AG09319 (cell line): ENCODE measurements around the gene FYB2.

Experiments used
- DNase-seq: peaks from one replicate; pipeline ENCODE4 v3.0.0-alpha.2; 2010; ENCODE audit warnings: low read depth; ENCODE audit errors: extremely low read depth
- TF ChIP-seq, protein P1 (sequence below): IDR thresholded peaks from 2 replicates; pipeline ENCODE4 v1.5.1; 2011; ENCODE audit warnings: low read depth, mild to moderate bottlenecking, inconsistent platforms, low read length, moderate library complexity

The FYB2 gene

GRCh38 chr1:56758794-56759193 is 60.4 kb downstream of the FYB2 start:
- TF ChIP-seq, protein P1, sequence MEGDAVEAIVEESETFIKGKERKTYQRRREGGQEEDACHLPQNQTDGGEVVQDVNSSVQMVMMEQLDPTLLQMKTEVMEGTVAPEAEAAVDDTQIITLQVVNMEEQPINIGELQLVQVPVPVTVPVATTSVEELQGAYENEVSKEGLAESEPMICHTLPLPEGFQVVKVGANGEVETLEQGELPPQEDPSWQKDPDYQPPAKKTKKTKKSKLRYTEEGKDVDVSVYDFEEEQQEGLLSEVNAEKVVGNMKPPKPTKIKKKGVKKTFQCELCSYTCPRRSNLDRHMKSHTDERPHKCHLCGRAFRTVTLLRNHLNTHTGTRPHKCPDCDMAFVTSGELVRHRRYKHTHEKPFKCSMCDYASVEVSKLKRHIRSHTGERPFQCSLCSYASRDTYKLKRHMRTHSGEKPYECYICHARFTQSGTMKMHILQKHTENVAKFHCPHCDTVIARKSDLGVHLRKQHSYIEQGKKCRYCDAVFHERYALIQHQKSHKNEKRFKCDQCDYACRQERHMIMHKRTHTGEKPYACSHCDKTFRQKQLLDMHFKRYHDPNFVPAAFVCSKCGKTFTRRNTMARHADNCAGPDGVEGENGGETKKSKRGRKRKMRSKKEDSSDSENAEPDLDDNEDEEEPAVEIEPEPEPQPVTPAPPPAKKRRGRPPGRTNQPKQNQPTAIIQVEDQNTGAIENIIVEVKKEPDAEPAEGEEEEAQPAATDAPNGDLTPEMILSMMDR = no peak
- DNase-seq = no peak

DNA sequence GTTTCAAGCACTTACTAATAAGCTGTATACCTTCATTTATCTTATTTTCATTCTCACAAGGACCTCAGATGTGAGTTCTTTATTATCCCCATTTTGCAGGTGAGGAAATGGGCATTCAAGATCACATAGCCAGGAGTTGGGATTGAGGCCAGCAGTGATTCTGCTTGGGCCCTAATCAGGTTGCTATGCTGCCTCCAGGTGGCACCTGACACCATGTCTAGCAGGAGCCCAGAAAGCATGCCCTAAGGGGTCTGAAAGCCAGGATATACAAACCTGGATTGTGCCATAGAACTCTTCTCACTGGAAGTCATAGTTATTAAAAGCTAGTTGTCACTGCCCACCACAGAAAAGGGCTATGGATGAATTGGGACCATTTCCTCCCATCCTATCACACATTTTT is 61.1 kb downstream of the FYB2 start:
- no peak for DNase-seq
- TF ChIP-seq, protein P1 = no peak

DNA sequence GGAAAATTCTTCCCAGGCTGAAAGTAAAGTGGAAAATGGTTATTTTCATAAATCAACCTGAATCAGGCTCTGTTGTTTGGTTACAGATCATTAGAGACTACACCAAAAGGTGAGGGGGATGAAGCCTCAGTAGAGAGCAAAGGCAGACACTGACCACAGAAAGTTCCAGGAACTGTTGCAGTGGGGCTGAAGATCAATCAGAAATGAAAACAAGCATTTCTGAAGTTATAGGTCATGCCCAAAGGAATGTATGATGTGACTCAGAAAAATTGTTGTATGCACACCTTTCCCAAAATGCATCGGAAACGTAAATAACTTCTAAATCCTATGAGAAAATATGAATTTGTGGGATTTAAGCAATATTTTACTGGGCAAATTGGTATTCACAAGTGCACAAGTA is 63.3 kb downstream of the FYB2 start:
- TF ChIP-seq, protein P1 = no peak
- DNase-seq = no peak

DNA sequence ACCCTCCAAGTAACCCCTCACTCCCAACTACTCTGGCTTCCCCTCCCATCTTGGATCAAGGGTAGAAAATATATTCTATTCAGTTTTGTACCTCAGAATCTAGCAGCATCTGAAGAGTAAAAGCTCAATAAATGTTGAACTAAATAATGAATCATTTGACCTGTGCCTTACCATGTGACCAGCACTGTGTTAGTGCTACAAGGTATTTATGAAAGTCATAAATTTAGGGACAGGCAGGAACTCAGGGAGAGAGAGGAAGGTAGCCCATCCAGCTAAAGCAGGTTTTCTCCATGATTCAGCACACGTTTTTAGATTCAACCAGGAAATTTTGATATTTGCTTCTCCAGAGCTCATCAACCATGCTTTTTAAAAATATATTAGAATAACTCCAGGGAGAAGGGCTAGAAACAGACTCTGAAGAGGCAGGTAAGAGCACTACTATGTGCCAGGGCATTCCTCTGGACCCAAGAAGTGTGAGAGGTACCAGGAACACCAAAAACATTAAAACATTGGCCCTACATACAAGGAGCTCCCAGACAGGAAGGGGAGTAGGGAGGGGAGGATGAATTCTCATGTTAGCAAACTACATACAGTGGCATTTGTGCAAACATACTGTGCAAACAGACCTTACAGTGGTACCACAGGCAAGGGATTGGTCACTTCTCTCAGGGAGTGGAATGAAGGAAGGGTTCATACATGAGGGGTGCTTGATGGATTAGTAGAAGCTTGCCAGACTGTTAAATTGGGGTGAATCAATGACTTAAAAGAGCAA is 64.3 kb downstream of the FYB2 start:
- TF ChIP-seq, protein P1 = no peak
- no peak for DNase-seq

- DNase-seq = no peak
- TF ChIP-seq, protein P1 = no peak
Measured at GRCh38 chr1:56745231-56745630, 74.0 kb downstream of the FYB2 start.

DNA sequence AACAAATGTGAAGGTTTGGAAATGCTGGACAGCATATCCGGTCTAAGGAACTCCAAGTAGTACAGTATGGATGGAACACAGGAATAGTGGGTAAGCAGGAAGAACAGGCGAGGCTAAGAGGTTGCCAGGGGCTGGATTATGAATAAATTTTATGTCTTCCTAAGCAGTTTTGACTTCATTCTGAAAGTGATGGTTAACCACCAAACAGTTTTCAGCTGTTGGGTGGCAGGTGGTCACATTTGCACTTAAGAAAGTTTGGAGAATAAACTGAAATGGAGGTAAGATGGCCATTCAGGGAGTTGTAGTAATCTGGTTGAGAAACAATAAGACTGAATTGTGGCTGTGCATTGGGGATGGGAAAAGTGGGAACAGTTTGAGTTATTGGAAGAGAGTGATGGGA is 90.2 kb downstream of the FYB2 start:
- no peak for DNase-seq
- TF ChIP-seq, protein P1 = no peak

GRCh38 chr1:56726706-56727105 is 92.5 kb downstream of the FYB2 start:
- DNase-seq = no peak
- TF ChIP-seq, protein P1 = no peak
